ENCODE results near the gene OLA1.

OLA1 gene

DNA sequence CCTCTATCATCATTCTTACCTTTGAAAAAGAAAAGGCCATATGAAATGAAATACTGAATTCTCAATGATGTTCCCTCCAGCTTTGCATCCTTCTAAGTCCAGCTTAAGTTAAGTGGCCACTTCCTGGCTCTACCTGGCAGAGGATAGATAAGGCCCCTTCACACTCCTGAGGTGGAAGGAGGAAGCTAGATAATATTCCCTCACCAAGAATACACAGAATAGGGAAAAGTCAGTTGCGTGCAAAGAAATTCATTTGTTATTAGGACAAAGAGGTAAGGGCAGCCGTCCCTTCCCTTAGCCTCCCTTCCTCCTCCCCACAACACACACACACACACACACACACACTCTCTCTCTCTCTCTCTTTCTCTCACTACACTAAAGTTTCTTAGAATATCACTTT is 37.5 kb downstream of the OLA1 start:
- no peaks in the 10 kb centered on the region for H3K36me3 ChIP-seq (ENCODE audit: control insufficient read depth in 2 of 2, insufficient read depth in 2 of 2, low read length in 2 of 2)
- H3K4me1 ChIP-seq (ENCODE audit: control insufficient read depth in 2 of 2, insufficient read depth in 2 of 2, low read length in 2 of 2), result no peaks in the 10 kb centered on the region
- H3K4me3 ChIP-seq (ENCODE audit: low read length in 2 of 2), result no peak overlapping the region
- H3K9ac ChIP-seq (ENCODE audit: low read depth in 1 of 2, low read length in 2 of 2), result no peak overlapping the region
- no peaks in the 10 kb centered on the region for H3K27me3 ChIP-seq (ENCODE audit: control insufficient read depth in 2 of 2, insufficient read depth in 2 of 2, low read length in 2 of 2)
- H3K9me3 ChIP-seq (ENCODE audit: control insufficient read depth in 2 of 2, low read length in 2 of 2), result no peaks in the 10 kb centered on the region
- no peak overlapping the region for H3K27ac ChIP-seq (ENCODE audit: low read depth in 2 of 2, low read length in 2 of 2)

DNA sequence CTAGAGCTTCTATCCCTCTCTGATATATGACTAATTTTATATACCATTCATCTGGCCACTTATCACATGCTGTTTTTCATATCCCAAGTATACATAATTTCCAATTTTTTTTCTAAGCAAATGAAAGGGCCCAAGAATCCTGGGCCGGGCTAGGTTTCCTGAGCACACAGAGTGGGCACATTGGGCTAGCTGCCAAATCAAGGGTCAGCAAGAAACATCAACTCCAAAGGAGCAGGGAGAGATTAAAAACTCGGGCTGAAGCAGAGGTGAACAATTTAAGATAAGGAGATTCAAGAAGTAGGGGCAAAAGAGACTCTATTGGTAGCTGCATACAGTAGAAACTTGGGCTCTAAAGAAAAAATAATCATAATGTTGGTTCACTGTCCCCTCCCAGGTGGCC is 39.0 kb downstream of the OLA1 start:
- H3K4me3 ChIP-seq (ENCODE audit: low read length in 2 of 2), result no peak overlapping the region
- H3K9ac ChIP-seq (ENCODE audit: low read depth in 1 of 2, low read length in 2 of 2), result no peak overlapping the region
- H3K4me1 ChIP-seq (ENCODE audit: control insufficient read depth in 2 of 2, insufficient read depth in 2 of 2, low read length in 2 of 2), result no peaks in the 10 kb centered on the region
- H3K27me3 ChIP-seq (ENCODE audit: control insufficient read depth in 2 of 2, insufficient read depth in 2 of 2, low read length in 2 of 2), result no peaks in the 10 kb centered on the region
- H3K9me3 ChIP-seq (ENCODE audit: control insufficient read depth in 2 of 2, low read length in 2 of 2), result no peaks in the 10 kb centered on the region
- H3K27ac ChIP-seq (ENCODE audit: low read depth in 2 of 2, low read length in 2 of 2), result no peak overlapping the region
- no peaks in the 10 kb centered on the region for H3K36me3 ChIP-seq (ENCODE audit: control insufficient read depth in 2 of 2, insufficient read depth in 2 of 2, low read length in 2 of 2)

DNA sequence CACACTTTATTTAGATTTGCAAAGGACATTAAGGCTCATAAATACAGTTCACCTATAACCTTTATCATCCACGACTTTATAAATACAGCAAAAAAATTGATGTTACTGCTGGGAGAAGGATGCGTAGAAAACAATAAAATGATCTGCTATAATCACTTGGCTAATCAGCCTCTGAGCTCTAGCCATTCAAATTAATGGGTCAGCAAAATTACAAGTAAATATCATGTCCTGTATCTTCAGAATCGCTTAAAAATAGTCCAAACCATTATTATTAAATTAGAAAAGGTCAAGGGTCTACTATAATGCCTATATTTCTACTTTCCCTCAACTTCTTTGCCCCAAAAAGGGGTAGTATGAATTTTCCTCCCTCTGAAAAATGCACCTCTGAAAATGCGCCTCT is 40.3 kb downstream of the OLA1 start:
- no peak overlapping the region for H3K27ac ChIP-seq (ENCODE audit: low read depth in 2 of 2, low read length in 2 of 2)
- H3K4me1 ChIP-seq (ENCODE audit: control insufficient read depth in 2 of 2, insufficient read depth in 2 of 2, low read length in 2 of 2), result no peaks in the 10 kb centered on the region
- no peak overlapping the region for H3K4me3 ChIP-seq (ENCODE audit: low read length in 2 of 2)
- no peak overlapping the region for H3K9ac ChIP-seq (ENCODE audit: low read depth in 1 of 2, low read length in 2 of 2)
- H3K27me3 ChIP-seq (ENCODE audit: control insufficient read depth in 2 of 2, insufficient read depth in 2 of 2, low read length in 2 of 2), result no peaks in the 10 kb centered on the region
- no peaks in the 10 kb centered on the region for H3K36me3 ChIP-seq (ENCODE audit: control insufficient read depth in 2 of 2, insufficient read depth in 2 of 2, low read length in 2 of 2)
- H3K9me3 ChIP-seq (ENCODE audit: control insufficient read depth in 2 of 2, low read length in 2 of 2), result no peaks in the 10 kb centered on the region

DNA sequence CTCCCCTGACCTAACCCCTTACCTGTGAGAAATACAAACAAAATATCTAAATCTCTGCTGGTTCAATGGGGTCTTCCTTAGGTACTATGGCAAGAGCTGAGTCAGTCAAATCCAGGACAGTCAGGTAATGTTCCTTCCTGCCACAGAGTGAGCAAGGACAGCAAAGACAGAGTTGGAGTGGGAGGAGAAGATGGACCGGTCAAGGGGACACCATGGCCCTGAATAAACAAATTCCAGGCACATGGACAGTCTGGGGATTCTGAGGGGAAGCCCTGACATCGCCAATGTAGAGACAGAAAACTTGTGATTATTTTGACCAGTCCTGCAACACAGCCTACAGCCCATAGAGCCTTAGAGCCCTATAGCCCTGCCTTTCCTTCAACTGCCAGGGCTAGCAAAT is 42.8 kb downstream of the OLA1 start:
- no peak overlapping the region for H3K4me3 ChIP-seq (ENCODE audit: low read length in 2 of 2)
- H3K9ac ChIP-seq (ENCODE audit: low read depth in 1 of 2, low read length in 2 of 2), result no peak overlapping the region
- H3K27me3 ChIP-seq (ENCODE audit: control insufficient read depth in 2 of 2, insufficient read depth in 2 of 2, low read length in 2 of 2), result no peaks in the 10 kb centered on the region

DNA sequence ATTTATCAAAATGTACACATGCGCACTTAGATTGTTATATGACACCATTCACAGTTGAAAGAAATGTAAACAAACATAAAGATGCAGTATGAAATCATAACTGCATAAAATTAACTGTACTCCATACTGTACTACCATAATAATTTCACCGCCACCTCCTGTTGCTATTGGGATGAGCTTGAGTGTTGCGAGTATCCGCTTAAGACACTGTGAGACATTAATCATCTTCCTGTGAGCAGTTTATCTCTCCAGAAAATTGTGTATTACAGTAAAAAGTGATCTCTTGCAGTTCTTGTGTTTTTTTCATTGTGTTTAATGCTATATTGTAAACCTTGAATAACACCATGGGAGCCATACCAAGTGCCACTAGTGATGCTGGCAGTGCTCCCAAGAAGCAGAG is 46.1 kb downstream of the OLA1 start:
- Histone ChIP-seq H3K9me3 (ENCODE audit: control insufficient read depth in 2 of 2, low read length in 2 of 2) (no peaks in the 10 kb centered on the region), H3K9ac (ENCODE audit: low read depth in 1 of 2, low read length in 2 of 2) (no peak overlapping the region), H3K4me1 (ENCODE audit: control insufficient read depth in 2 of 2, insufficient read depth in 2 of 2, low read length in 2 of 2) (no peaks in the 10 kb centered on the region), H3K36me3 (ENCODE audit: control insufficient read depth in 2 of 2, insufficient read depth in 2 of 2, low read length in 2 of 2) (no peaks in the 10 kb centered on the region), H3K4me3 (ENCODE audit: low read length in 2 of 2) (no peak overlapping the region), H3K27me3 (ENCODE audit: control insufficient read depth in 2 of 2, insufficient read depth in 2 of 2, low read length in 2 of 2) (no peaks in the 10 kb centered on the region), H3K27ac (ENCODE audit: low read depth in 2 of 2, low read length in 2 of 2) (no peak overlapping the region)

More for the DNA sequence above, 42.8 kb downstream of the OLA1 start:
- H3K4me1 ChIP-seq (ENCODE audit: control insufficient read depth in 2 of 2, insufficient read depth in 2 of 2, low read length in 2 of 2), result no peaks in the 10 kb centered on the region
- no peak overlapping the region for H3K27ac ChIP-seq (ENCODE audit: low read depth in 2 of 2, low read length in 2 of 2)
- H3K36me3 ChIP-seq (ENCODE audit: control insufficient read depth in 2 of 2, insufficient read depth in 2 of 2, low read length in 2 of 2), result no peaks in the 10 kb centered on the region
- no peaks in the 10 kb centered on the region for H3K9me3 ChIP-seq (ENCODE audit: control insufficient read depth in 2 of 2, low read length in 2 of 2)

DNA sequence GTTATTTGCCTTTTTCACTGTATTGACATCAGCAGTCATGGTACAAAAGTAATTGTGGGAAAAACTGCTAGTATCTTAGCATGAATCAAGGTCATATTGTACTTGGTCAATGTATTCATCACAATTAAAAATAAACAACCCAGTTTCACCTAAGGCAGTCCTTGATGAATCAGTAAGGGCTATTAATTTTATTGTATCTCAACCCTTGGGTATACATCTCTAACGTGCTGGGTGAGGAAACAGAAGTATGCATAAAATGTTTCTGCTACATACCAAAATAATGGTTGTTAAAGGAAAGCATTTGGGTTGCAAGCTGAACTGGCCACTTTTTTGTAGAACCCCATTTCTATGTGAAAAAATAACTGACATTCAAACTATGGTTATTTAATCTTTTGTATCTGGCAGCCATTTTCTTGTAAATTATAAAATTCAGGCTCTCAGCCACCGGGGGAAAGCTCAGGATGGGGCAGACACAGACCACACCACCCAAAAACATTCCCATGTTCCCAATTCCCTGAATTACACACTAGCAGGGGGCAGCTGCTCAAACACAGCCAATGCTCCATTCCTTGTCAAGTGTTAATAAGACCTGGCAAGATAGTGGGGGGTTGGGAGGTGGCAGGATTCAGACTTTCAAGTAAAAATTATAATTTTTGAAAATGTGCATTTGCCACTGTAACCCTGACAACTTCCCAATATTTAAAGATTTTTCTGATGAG is 49.3 kb downstream of the OLA1 start:
- H3K4me1 ChIP-seq (ENCODE audit: control insufficient read depth in 2 of 2, insufficient read depth in 2 of 2, low read length in 2 of 2), result no peaks in the 10 kb centered on the region

DNA sequence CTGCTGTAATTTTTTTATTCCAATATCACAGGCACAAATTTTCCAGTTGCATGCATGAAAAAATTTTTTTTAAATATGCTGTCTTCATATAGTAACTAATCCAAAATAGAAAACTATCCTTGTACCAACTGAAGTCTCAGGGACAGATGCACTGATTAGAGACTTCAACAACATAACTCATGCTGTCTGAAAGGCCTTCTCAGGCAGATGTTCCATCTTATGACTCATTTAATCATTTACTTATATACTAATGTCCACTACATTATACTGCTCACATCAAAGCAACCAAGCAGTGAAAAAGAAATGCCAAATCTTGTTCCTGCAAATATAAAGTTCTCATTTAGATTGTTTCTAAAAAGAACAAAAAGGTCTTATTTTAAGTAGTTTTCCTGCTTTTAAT is 53.1 kb downstream of the OLA1 start:
- H3K4me1 ChIP-seq (ENCODE audit: control insufficient read depth in 2 of 2, insufficient read depth in 2 of 2, low read length in 2 of 2), result no peaks in the 10 kb centered on the region
- no peak overlapping the region for H3K27ac ChIP-seq (ENCODE audit: low read depth in 2 of 2, low read length in 2 of 2)
- H3K36me3 ChIP-seq (ENCODE audit: control insufficient read depth in 2 of 2, insufficient read depth in 2 of 2, low read length in 2 of 2), result no peaks in the 10 kb centered on the region
- H3K4me3 ChIP-seq (ENCODE audit: low read length in 2 of 2), result no peak overlapping the region
- H3K9ac ChIP-seq (ENCODE audit: low read depth in 1 of 2, low read length in 2 of 2), result no peak overlapping the region
- no peaks in the 10 kb centered on the region for H3K27me3 ChIP-seq (ENCODE audit: control insufficient read depth in 2 of 2, insufficient read depth in 2 of 2, low read length in 2 of 2)
- H3K9me3 ChIP-seq (ENCODE audit: control insufficient read depth in 2 of 2, low read length in 2 of 2), result no peaks in the 10 kb centered on the region

More for the DNA sequence above, 49.3 kb downstream of the OLA1 start:
- Histone ChIP-seq H3K36me3 (ENCODE audit: control insufficient read depth in 2 of 2, insufficient read depth in 2 of 2, low read length in 2 of 2) (no peaks in the 10 kb centered on the region), H3K27me3 (ENCODE audit: control insufficient read depth in 2 of 2, insufficient read depth in 2 of 2, low read length in 2 of 2) (no peaks in the 10 kb centered on the region), H3K4me3 (ENCODE audit: low read length in 2 of 2) (no peak overlapping the region), H3K9me3 (ENCODE audit: control insufficient read depth in 2 of 2, low read length in 2 of 2) (no peaks in the 10 kb centered on the region), H3K27ac (ENCODE audit: low read depth in 2 of 2, low read length in 2 of 2) (no peak overlapping the region), H3K9ac (ENCODE audit: low read depth in 1 of 2, low read length in 2 of 2) (no peak overlapping the region)

DNA sequence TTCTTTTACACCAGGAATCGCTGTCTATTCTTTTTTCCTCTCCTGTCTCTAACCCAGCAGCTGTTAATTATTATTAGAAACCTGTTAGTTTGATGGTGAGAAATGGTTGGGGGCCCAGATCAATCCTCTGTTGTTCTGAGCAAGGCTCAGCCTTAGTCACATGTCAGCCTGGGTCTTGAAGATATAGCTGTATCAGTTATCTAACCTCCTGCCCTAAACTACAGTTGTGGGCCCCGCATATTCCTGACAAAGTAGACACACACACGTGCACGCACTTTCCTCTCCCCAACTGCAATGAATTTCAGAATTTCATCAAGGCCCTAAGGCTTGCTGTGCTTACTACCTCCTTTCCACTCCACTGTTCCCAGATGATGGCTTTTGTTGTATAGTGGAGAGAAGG is 54.6 kb downstream of the OLA1 start:
- Histone ChIP-seq H3K36me3 (ENCODE audit: control insufficient read depth in 2 of 2, insufficient read depth in 2 of 2, low read length in 2 of 2) (no peaks in the 10 kb centered on the region), H3K9me3 (ENCODE audit: control insufficient read depth in 2 of 2, low read length in 2 of 2) (no peaks in the 10 kb centered on the region), H3K9ac (ENCODE audit: low read depth in 1 of 2, low read length in 2 of 2) (no peak overlapping the region), H3K4me1 (ENCODE audit: control insufficient read depth in 2 of 2, insufficient read depth in 2 of 2, low read length in 2 of 2) (no peaks in the 10 kb centered on the region), H3K27me3 (ENCODE audit: control insufficient read depth in 2 of 2, insufficient read depth in 2 of 2, low read length in 2 of 2) (no peaks in the 10 kb centered on the region), H3K27ac (ENCODE audit: low read depth in 2 of 2, low read length in 2 of 2) (no peak overlapping the region), H3K4me3 (ENCODE audit: low read length in 2 of 2) (no peak overlapping the region)

DNA sequence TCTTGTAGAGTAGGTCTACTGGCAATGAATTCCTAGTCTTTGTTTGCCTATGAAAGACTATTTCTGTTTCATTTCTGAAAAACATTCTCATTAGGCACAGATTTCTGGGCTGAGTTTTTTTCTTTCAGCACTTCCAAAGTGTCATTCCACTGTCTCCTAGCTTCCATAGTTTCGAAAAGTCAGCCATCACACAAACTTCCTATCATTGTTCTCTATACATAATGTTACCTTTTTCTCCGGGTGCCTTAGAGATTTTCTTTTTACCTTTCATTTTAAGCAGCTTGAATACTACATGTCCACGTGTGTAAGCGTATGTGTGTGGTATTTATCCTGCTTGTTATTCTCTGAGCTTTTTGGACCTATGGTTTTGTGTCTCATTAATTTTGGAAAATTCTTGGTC is 55.7 kb downstream of the OLA1 start:
- Histone ChIP-seq H3K4me3 (ENCODE audit: low read length in 2 of 2) (no peak overlapping the region), H3K9me3 (ENCODE audit: control insufficient read depth in 2 of 2, low read length in 2 of 2) (no peaks in the 10 kb centered on the region), H3K27ac (ENCODE audit: low read depth in 2 of 2, low read length in 2 of 2) (no peak overlapping the region), H3K36me3 (ENCODE audit: control insufficient read depth in 2 of 2, insufficient read depth in 2 of 2, low read length in 2 of 2) (peaks cover 0 to under 1% of the 10 kb centered on the region in 2 donors), H3K9ac (ENCODE audit: low read depth in 1 of 2, low read length in 2 of 2) (no peak overlapping the region), H3K27me3 (ENCODE audit: control insufficient read depth in 2 of 2, insufficient read depth in 2 of 2, low read length in 2 of 2) (no peaks in the 10 kb centered on the region), H3K4me1 (ENCODE audit: control insufficient read depth in 2 of 2, insufficient read depth in 2 of 2, low read length in 2 of 2) (no peaks in the 10 kb centered on the region)

DNA sequence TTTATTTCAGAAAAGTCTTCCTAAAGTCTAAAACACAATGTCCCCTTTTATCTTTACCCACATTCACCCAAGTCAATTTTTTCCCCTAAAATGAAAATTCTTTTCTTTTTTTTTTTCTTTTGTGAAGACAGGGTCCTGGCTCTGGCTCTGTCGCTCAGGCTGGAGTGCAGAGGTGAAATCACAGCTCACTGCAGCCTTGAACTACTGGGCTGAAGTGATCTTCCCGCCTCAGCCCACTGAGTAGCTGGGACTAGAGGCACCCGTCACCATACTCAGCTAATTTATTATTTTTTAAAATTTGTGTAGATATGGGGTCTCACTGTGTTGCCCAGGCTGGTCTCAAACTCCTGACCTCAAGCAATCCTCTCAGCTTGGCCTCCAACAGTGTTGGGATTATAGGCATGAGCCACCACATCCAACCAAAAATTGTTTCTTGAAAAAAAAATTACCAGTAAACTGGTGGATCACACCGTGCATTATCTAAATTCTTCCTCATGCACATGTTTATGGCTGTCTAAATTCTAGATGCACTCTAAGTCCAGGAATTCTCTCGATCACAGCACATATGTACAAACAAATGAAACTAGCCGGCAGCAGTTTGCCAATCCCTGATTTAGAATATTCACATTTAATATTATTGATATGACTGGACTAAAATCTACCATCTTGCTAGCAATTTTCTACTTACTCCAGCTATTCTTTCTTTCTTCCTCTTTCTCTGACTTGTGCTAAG is 56.8 kb downstream of the OLA1 start:
- H3K9me3 ChIP-seq (ENCODE audit: control insufficient read depth in 2 of 2, low read length in 2 of 2), result no peaks in the 10 kb centered on the region
- H3K27ac ChIP-seq (ENCODE audit: low read depth in 2 of 2, low read length in 2 of 2), result no peak overlapping the region
- no peaks in the 10 kb centered on the region for H3K27me3 ChIP-seq (ENCODE audit: control insufficient read depth in 2 of 2, insufficient read depth in 2 of 2, low read length in 2 of 2)
- peaks cover 0 to 2% of the 10 kb centered on the region in 2 donors for H3K36me3 ChIP-seq (ENCODE audit: control insufficient read depth in 2 of 2, insufficient read depth in 2 of 2, low read length in 2 of 2)
- H3K4me1 ChIP-seq (ENCODE audit: control insufficient read depth in 2 of 2, insufficient read depth in 2 of 2, low read length in 2 of 2), result no peaks in the 10 kb centered on the region
- H3K9ac ChIP-seq (ENCODE audit: low read depth in 1 of 2, low read length in 2 of 2), result no peak overlapping the region
- H3K4me3 ChIP-seq (ENCODE audit: low read length in 2 of 2), result no peak overlapping the region

Data from mucosa of rectum (tissue), 2 donors.